A549 (cell line): Measurements from ENCODE around the gene ZBTB20. TPM values are rescaled to one million over a fixed set of nuclear protein-coding genes. Genes with fewer than 3 reads are reported as not detected.

ENCODE experiments used
- ATAC-seq, 2 experiments: fragments of 200-7000 bp in 1 of 2; fragments of >200 bp in 1 of 2; cut with Nextera tagmentation in 1 of 2; cut with Tn5 transposase in 1 of 2; 3 replicates each; pipeline versions ENCODE4 v1.8.0 to v1.9.1; 2018 to 2020; ENCODE audit warnings: mild to moderate bottlenecking in 1 of 2, moderate library complexity in 1 of 2
- CTCF ChIA-PET: fragments of 300-600 bp; sonication (Branson Sonifier 250); formaldehyde crosslinking; extraction: SDS; loops from one replicate; lab custom pipeline; 2021; ENCODE audit warnings: antibody characterized with exemption, inconsistent platforms; lab: Yijun Ruan, JAX
- POLR2A ChIA-PET: fragments of 350-600 bp; formaldehyde crosslinking; extraction: SDS; loops from one replicate; lab custom pipeline; 2021; ENCODE audit warnings: antibody characterized with exemption, inconsistent platforms; lab: Yijun Ruan, JAX
- DNase-seq, 2 experiments: peaks; one replicate each; pipeline versions ENCODE4 v3.0.0 to v3.0.0-alpha.2; 2011 to 2016; ENCODE audit warnings: low read depth in 1 of 2, low spot score in 1 of 2
- FAIRE-seq: peaks from 2 replicates; lab custom pipeline; 2011; peaks lifted over from hg19 to GRCh38; lab: Jason Lieb, UNC
- H3K27ac ChIP-seq, 2 experiments: fragments of >200 bp; sonication (Bioruptor Twin); formaldehyde crosslinking; 3 replicates each; pipeline ENCODE4 v1.5.1; 2016 to 2017
- H3K4me1 ChIP-seq: fragments of >200 bp; sonication (Bioruptor Twin); formaldehyde crosslinking; 3 replicates; pipeline ENCODE4 v1.6.1; 2016
- H3K4me2 ChIP-seq: fragments of >200 bp; sonication (Bioruptor Twin); formaldehyde crosslinking; 3 replicates; pipeline ENCODE4 v1.6.1; 2016
- H3K4me3 ChIP-seq: fragments of >200 bp; sonication (Bioruptor Twin); formaldehyde crosslinking; 3 replicates; pipeline ENCODE4 v1.5.1; 2016
- H3K9me3 ChIP-seq: fragments of >200 bp; sonication (Bioruptor Twin); formaldehyde crosslinking; 3 replicates; pipeline ENCODE4 v1.6.1; 2016
- BHLHE40 ChIP-seq: IDR thresholded peaks from 2 replicates; pipeline ENCODE4 v1.6.1; 2012; ENCODE audit warnings: low read depth, low read length, inconsistent platforms
- CEBPB ChIP-seq, 2 experiments: fragments of >200 bp in 1 of 2; sonication (Bioruptor Twin) in 1 of 2; formaldehyde crosslinking in 1 of 2; IDR thresholded peaks; 2 replicates each; pipeline ENCODE4 v1.6.1; 2012 to 2016
- EHMT2 ChIP-seq: fragments of 200-600 bp; sonication (generic); IDR thresholded peaks from 2 replicates; pipeline ENCODE4 v1.6.1; 2016; ENCODE audit warnings: antibody characterized with exemption, low read depth, mild to moderate bottlenecking, moderate library complexity
- HDAC2 ChIP-seq: fragments of 200-600 bp; sonication (generic); IDR thresholded peaks from 2 replicates; pipeline ENCODE4 v1.6.1; 2016
- JUNB ChIP-seq: fragments of >200 bp; sonication (Bioruptor Twin); formaldehyde crosslinking; IDR thresholded peaks from 2 replicates; pipeline ENCODE4 v1.6.1; 2016
- KDM5A ChIP-seq: fragments of 200-600 bp; sonication (generic); IDR thresholded peaks from 2 replicates; pipeline ENCODE4 v1.6.1; 2016; ENCODE audit warnings: antibody characterized with exemption, mild to moderate bottlenecking
- NFE2L2 ChIP-seq: fragments of 150-350 bp; conservative IDR thresholded peaks from 2 replicates; pipeline ENCODE4 v1.6.1; 2014; ENCODE audit warnings: low read length
- RAD21 ChIP-seq, 2 experiments: fragments of >200 bp in 1 of 2; sonication (Bioruptor Twin) in 1 of 2; formaldehyde crosslinking in 1 of 2; IDR thresholded peaks in 1 of 2; conservative IDR thresholded peaks in 1 of 2; 2 replicates in 1 of 2; 3 replicates in 1 of 2; pipeline ENCODE4 v1.6.1; 2012 to 2018; ENCODE audit warnings: inconsistent platforms in 1 of 2
- REST ChIP-seq: fragments of 200-600 bp; sonication (generic); IDR thresholded peaks from 2 replicates; pipeline ENCODE4 v1.6.1; 2016; ENCODE audit warnings: antibody characterized with exemption, mild to moderate bottlenecking, moderate library complexity
- RFX5 ChIP-seq: fragments of 450-650 bp; IDR thresholded peaks from 2 replicates; pipeline ENCODE4 v1.7.1; 2014; ENCODE audit warnings: antibody characterized with exemption, mild to moderate bottlenecking, moderate library complexity
- RNF2 ChIP-seq: fragments of 200-600 bp; sonication (generic); IDR thresholded peaks from 2 replicates; pipeline ENCODE4 v1.6.1; 2016; ENCODE audit warnings: low read depth, mild to moderate bottlenecking, antibody characterized with exemption, moderate library complexity, borderline replicate concordance
- SMC3 ChIP-seq: fragments of >200 bp; sonication (Bioruptor Twin); formaldehyde crosslinking; IDR thresholded peaks from 3 replicates; pipeline ENCODE4 v1.6.1; 2018; ENCODE audit warnings: inconsistent platforms
- WGBS: methylation state at CpG from one replicate; pipeline ENCODE4 v1.1.6; 2017; ENCODE audit errors: missing lambda C conversion rate; 5-methylcytosine and 5-hydroxymethylcytosine counted together
- polyA plus RNA-seq, 4 experiments: library from polyadenylated mRNA; depleted of rRNA in 3 of 4; stranded (reverse); fragments of >200 nt; fragmentation: RNase III in 1 of 4; extraction: RNeasy Plus Mini Kit Qiagen cat#74134 plus additional on column Dnase treatment in 1 of 4; gene quantifications; 2 replicates in 3 of 4; 3 replicates in 1 of 4; pipeline ENCODE4 v1.2.3, GENCODE V29; 2011 to 2017
- TF ChIP-seq, protein P1 (sequence below): fragments of >200 bp; sonication (Bioruptor Twin); formaldehyde crosslinking; IDR thresholded peaks from 3 replicates; pipeline ENCODE4 v1.6.1; 2016
- TF ChIP-seq, protein P2 (sequence below): fragments of >200 bp; sonication (Bioruptor Twin); formaldehyde crosslinking; IDR thresholded peaks from 3 replicates; pipeline ENCODE4 v1.5.1; 2016

Gene ZBTB20
- polyA plus RNA-seq, 2 of the 4 experiments (the other 2 are of a cell fraction) = 0.85 to 5.0 TPM

DNA sequence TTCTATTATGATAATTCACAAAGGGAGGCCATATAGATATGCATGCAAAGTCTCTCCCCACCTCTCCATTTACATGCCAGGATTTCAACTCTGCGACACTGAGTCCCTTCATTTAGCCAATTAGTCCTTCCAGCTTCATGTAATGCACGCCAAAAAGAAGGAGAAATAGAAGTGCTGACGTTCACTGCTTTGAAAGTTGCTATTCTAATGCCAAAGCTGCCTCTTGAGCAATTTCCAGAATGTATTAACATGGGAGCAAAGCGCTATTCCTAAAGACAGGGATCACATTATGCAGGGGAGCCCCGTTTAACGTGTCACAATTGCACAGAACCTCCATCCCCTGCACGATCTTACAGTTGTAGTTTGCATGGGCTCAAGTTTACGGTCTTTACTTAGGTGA is 722.8 kb downstream of the ZBTB20 start (continued):
- no peak for TF ChIP-seq KDM5A
- no peak for TF ChIP-seq JUNB
- no peak for TF ChIP-seq RFX5
- TF ChIP-seq BHLHE40 = no peak
- TF ChIP-seq, protein P1, sequence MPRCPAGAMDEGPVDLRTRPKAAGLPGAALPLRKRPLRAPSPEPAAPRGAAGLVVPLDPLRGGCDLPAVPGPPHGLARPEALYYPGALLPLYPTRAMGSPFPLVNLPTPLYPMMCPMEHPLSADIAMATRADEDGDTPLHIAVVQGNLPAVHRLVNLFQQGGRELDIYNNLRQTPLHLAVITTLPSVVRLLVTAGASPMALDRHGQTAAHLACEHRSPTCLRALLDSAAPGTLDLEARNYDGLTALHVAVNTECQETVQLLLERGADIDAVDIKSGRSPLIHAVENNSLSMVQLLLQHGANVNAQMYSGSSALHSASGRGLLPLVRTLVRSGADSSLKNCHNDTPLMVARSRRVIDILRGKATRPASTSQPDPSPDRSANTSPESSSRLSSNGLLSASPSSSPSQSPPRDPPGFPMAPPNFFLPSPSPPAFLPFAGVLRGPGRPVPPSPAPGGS = no peak

- CTCF ChIA-PET = interaction anchor here (1.0 to 7.8 kb wide), 4 partner anchors 12 to 57 kb away, joined by 3 to 50 read pairs (median 19); no protein-coding TSS in a partner anchor
- DNase-seq = no peak
- POLR2A ChIA-PET = no interaction called here
- Histone ChIP-seq H3K27ac (no peak overlapping the region), H3K4me3 (no peak overlapping the region), H3K9me3 (no peaks in the 10 kb centered on the region), H3K4me1 (no peaks in the 10 kb centered on the region), H3K4me2 (no peak overlapping the region)
- no peak for ATAC-seq
- no peak for FAIRE-seq
- WGBS = 80% methylated on average over 7 of the region's 7 CpGs
- TF ChIP-seq RNF2 = no peak
- TF ChIP-seq EHMT2 = no peak
- TF ChIP-seq NFE2L2 = no peak
Observed at GRCh38 chr3:114421204-114421603, 725.9 kb downstream of the ZBTB20 start.

DNA sequence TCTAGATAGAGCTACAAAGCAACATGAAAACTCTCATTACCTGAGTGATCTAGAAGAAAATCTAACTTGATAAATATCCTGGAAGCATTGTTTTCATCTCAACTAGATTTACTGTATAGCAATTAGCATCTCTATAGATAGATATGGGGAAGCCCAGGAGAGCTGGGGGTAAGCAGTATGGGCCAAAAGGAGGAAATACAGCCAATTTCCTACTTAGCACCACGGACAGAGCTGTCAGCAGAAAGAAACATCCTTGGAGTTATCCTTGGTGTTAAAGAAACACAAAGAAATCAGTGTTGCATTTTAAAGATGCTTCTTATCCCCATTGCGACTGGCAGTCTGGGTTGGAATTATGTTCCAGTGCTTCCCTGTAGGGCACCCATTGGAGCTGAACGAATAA is 727.0 kb downstream of the ZBTB20 start:
- no peak for FAIRE-seq
- no peak overlapping the region for H3K4me2 ChIP-seq
- H3K9me3 ChIP-seq = no peaks in the 10 kb centered on the region
- ChIA-PET CTCF (interaction anchor here (1.0 to 7.8 kb wide), 5 partner anchors 19 to 61 kb away, joined by 4 to 50 read pairs (median 12); no protein-coding TSS in a partner anchor), POLR2A (no interaction called here)
- no peak overlapping the region for H3K4me3 ChIP-seq
- WGBS = 77% methylated on average over 3 of the region's 3 CpGs
- 0 out of 3 replicates have a peak, but pooled peaks cover under 1% of the 10 kb centered on the region for H3K4me1 ChIP-seq
- TF ChIP-seq SMC3 (no peak), REST (peak; percentile 73)
- ATAC-seq = no peak
- DNase-seq = no peak
- H3K27ac ChIP-seq = no peak overlapping the region

DNA sequence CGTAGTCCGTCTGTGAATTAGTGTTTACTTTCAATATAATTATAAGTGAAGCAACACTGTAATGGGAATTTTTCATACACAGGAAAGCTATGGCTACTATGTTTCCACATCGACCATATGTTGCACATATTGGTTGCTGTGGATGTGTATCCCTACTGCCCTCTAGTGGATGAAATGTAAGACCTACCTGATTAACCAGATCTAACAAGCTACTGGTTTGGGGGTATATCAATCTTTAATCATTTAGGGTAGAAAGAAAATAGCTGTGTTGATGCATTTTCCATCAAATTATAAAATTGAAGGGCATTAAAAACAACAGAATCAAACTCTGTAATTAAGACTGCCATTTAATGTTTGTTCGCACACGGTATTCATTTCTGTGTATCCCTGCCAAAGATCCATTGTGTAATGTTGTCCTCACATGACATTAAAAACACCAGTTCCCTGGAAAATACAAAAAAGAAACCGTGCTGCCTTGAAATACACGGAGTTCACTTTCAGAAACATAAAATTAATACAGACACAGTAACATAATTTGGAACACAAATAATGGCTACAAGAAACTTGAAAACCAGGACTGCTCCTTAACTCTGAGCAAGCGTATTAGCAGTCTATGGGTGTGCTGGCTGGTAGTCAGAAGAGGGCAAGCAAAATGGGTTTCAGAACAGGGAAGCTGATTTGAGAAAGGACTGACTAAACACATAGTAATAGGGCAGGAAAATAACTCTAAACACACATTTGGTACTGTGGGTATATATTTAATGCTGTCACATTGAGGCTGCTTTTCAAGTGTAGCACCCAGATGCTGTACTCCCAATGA is 728.2 kb downstream of the ZBTB20 start:
- FAIRE-seq = peak; percentile 89
- TF ChIP-seq CEBPB (IDR thresholded peaks at IDR 0.05) (peak; percentile 24 to 37; a peak in 2 of 4 replicates), SMC3 (peak; percentile 66), HDAC2 (no peak), RAD21 (conservative IDR thresholded peaks at IDR 0.05 in 1 of 2, IDR thresholded peaks at IDR 0.05 in 1 of 2) (peak; percentile 61 to 62)
- TF ChIP-seq, protein P2, sequence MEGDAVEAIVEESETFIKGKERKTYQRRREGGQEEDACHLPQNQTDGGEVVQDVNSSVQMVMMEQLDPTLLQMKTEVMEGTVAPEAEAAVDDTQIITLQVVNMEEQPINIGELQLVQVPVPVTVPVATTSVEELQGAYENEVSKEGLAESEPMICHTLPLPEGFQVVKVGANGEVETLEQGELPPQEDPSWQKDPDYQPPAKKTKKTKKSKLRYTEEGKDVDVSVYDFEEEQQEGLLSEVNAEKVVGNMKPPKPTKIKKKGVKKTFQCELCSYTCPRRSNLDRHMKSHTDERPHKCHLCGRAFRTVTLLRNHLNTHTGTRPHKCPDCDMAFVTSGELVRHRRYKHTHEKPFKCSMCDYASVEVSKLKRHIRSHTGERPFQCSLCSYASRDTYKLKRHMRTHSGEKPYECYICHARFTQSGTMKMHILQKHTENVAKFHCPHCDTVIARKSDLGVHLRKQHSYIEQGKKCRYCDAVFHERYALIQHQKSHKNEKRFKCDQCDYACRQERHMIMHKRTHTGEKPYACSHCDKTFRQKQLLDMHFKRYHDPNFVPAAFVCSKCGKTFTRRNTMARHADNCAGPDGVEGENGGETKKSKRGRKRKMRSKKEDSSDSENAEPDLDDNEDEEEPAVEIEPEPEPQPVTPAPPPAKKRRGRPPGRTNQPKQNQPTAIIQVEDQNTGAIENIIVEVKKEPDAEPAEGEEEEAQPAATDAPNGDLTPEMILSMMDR = peak; percentile 92
- Histone ChIP-seq H3K4me1 (peaks cover 4% of the 10 kb centered on the region; the same call in 2 of the 3 replicates), H3K4me2 (no peak overlapping the region), H3K9me3 (no peaks in the 10 kb centered on the region), H3K27ac (no peak overlapping the region), H3K4me3 (no peak overlapping the region)
- WGBS = 48% methylated on average over 8 of the region's 8 CpGs
- ChIA-PET CTCF (interaction anchor here (0.8 to 7.8 kb wide), 26 partner anchors 8 to 536 kb away, joined by 3 to 50 read pairs (median 4); no protein-coding TSS in a partner anchor), POLR2A (interaction anchor here (1.0 kb wide), 1 partner anchor 133 kb away, joined by 3 read pairs; no protein-coding TSS in a partner anchor)
- peak; percentile 33 to 73 for DNase-seq
- peak; percentile 90 to 95; a peak in 5 of 6 replicates for ATAC-seq
